ENCODE data around the gene ITSN1. TPM values are rescaled to one million over a fixed set of nuclear protein-coding genes. Genes with fewer than 3 reads are reported as not detected.

The ITSN1 gene
- total and polyA plus RNA-seq, 2 of the 13 experiments (the other 11 are each of a cell fraction or from before 2014, with no cell fraction given) = 26.1 to 33.8 TPM

- Histone ChIP-seq H3K4me2 (ENCODE audit: low read depth, low read length) (no peak overlapping the region), H3K9me3 (ENCODE audit: low read length) (no peaks in the 10 kb centered on the region), H2AFZ (ENCODE audit: low read length) (no peak overlapping the region), H3K27me3 (ENCODE audit: control insufficient read depth in 1 of 2, insufficient read depth in 2 of 2, low read length in 2 of 2) (no peaks in the 10 kb centered on the region; a peak in 1 of 5 replicates), H4K20me1 (ENCODE audit: insufficient read depth, low read length) (no peaks in the 10 kb centered on the region), H3K79me2 (ENCODE audit: insufficient read depth, low read length) (peaks cover 27% of the 10 kb centered on the region), H3K4me1 (ENCODE audit: insufficient read depth, low read length) (peaks cover 15% of the 10 kb centered on the region), H3K27ac (ENCODE audit: extremely low read length, insufficient read depth, low read length) (no peak overlapping the region), H3K4me3 (replicated peaks in 1 of 3; ENCODE audit: insufficient read depth in 1 of 3, low read depth in 2 of 3, low read length in 3 of 3) (no peak overlapping the region), H3K36me3 (replicated peaks in 1 of 2; ENCODE audit: control insufficient read depth in 1 of 2, insufficient read depth in 2 of 2, low read length in 2 of 2) (no peaks in the 10 kb centered on the region), H3K9ac (ENCODE audit: insufficient read depth, low read depth, low read length) (no peak overlapping the region)
- no peak for TF ChIP-seq U2AF1 (optimal IDR thresholded peaks at IDR 0.05; ENCODE audit: low read depth, low read length)
- no peak for TF ChIP-seq ZNF607 (CRISPR knock-in tag; IDR thresholded peaks at IDR 0.05; ENCODE audit: borderline replicate concordance)
- TF ChIP-seq ZNF598 (CRISPR knock-in tag; IDR thresholded peaks at IDR 0.05; ENCODE audit: borderline replicate concordance) = no peak
- BruUV-seq (replicated peaks) = no TSS peak
- FAIRE-seq = no peak
- CTCF ChIA-PET (ENCODE audit: low intra/inter-chr PET ratio, low total read pairs) = no interaction called here
- POLR2A ChIA-PET = interaction anchor here (0.6 kb wide), 1 partner anchor 57 kb away, joined by 3 read pairs; no protein-coding TSS in a partner anchor
- DNase-seq (ENCODE audit: low spot score) = no peak
- no peak for ATAC-seq
- in situ Hi-C loops (cut with HindIII; ENCODE audit: extremely low pct_ligation_motif_present, low pct_unique_long_range_greater_than_20kb) = no loop called here
- intact Hi-C loops (cut with micrococcal nuclease; ENCODE audit: unreplicated experiment) = no loop called here
- 87% methylated on average over 6 of the region's 6 CpGs for WGBS (ENCODE audit: low lambda C conversion rate)
Measured at GRCh38 chr21:33670076-33670978, 28.0 kb downstream of the ITSN1 start.

DNA sequence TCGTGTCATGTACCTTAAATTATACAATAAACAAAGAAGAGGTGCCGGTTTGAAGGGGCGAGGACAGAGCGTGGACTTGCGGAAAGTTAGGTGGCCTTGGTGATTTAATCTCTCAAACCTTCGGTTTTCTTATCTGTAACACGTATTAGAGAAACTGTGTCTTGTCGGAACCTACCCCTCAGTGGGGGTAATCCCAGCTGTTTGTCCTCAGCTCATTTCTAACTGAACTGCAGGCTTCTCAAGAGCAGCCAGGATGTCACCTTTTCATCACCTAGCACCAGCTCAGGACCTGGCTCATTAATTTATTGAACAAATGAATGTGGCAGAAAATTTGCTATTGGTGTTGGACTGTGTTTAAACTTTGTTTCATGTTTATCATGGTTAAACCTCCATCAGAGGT, 31.2 kb downstream of the ITSN1 start:
- WGBS (ENCODE audit: low lambda C conversion rate) = 90% methylated on average over 8 of the region's 8 CpGs
- no peak for FAIRE-seq
- CTCF ChIA-PET (ENCODE audit: low intra/inter-chr PET ratio, low total read pairs) = no interaction called here
- Histone ChIP-seq H4K20me1 (ENCODE audit: insufficient read depth, low read length) (no peaks in the 10 kb centered on the region), H3K9ac (ENCODE audit: insufficient read depth, low read depth, low read length) (no peak overlapping the region), H3K4me2 (ENCODE audit: low read depth, low read length) (no peak overlapping the region), H3K9me3 (ENCODE audit: low read length) (no peaks in the 10 kb centered on the region), H3K79me2 (ENCODE audit: insufficient read depth, low read length) (peaks cover 20% of the 10 kb centered on the region), H3K4me1 (ENCODE audit: insufficient read depth, low read length) (peaks cover 4% of the 10 kb centered on the region), H2AFZ (ENCODE audit: low read length) (no peak overlapping the region), H3K4me3 (replicated peaks in 1 of 3; ENCODE audit: insufficient read depth in 1 of 3, low read depth in 2 of 3, low read length in 3 of 3) (no peak overlapping the region), H3K27me3 (ENCODE audit: control insufficient read depth in 1 of 2, insufficient read depth in 2 of 2, low read length in 2 of 2) (no peaks in the 10 kb centered on the region; a peak in 1 of 5 replicates), H3K27ac (ENCODE audit: extremely low read length, insufficient read depth, low read length) (no peak overlapping the region), H3K36me3 (replicated peaks in 1 of 2; ENCODE audit: control insufficient read depth in 1 of 2, insufficient read depth in 2 of 2, low read length in 2 of 2) (no peaks in the 10 kb centered on the region)
- DNase-seq (ENCODE audit: low spot score) = no peak
- TF ChIP-seq PLRG1 (conservative IDR thresholded peaks at IDR 0.05) = no peak
- TF ChIP-seq ISX (CRISPR knock-in tag; conservative IDR thresholded peaks at IDR 0.05) = no peak
- TF ChIP-seq MAFK (conservative IDR thresholded peaks at IDR 0.05 in 1 of 2, IDR thresholded peaks at IDR 0.05 in 1 of 2; ENCODE audit: low read length in 2 of 2) = no peak
- TF ChIP-seq ZNF503 (CRISPR knock-in tag; IDR thresholded peaks at IDR 0.05) = no peak
- TF ChIP-seq, protein P1, sequence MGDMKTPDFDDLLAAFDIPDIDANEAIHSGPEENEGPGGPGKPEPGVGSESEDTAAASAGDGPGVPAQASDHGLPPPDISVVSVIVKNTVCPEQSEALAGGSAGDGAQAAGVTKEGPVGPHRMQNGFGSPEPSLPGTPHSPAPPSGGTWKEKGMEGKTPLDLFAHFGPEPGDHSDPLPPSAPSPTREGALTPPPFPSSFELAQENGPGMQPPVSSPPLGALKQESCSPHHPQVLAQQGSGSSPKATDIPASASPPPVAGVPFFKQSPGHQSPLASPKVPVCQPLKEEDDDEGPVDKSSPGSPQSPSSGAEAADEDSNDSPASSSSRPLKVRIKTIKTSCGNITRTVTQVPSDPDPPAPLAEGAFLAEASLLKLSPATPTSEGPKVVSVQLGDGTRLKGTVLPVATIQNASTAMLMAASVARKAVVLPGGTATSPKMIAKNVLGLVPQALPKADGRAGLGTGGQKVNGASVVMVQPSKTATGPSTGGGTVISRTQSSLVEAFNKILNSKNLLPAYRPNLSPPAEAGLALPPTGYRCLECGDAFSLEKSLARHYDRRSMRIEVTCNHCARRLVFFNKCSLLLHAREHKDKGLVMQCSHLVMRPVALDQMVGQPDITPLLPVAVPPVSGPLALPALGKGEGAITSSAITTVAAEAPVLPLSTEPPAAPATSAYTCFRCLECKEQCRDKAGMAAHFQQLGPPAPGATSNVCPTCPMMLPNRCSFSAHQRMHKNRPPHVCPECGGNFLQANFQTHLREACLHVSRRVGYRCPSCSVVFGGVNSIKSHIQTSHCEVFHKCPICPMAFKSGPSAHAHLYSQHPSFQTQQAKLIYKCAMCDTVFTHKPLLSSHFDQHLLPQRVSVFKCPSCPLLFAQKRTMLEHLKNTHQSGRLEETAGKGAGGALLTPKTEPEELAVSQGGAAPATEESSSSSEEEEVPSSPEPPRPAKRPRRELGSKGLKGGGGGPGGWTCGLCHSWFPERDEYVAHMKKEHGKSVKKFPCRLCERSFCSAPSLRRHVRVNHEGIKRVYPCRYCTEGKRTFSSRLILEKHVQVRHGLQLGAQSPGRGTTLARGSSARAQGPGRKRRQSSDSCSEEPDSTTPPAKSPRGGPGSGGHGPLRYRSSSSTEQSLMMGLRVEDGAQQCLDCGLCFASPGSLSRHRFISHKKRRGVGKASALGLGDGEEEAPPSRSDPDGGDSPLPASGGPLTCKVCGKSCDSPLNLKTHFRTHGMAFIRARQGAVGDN (CRISPR knock-in tag; IDR thresholded peaks at IDR 0.05) = no peak
- TF ChIP-seq NFKB2 (CRISPR knock-in tag; IDR thresholded peaks at IDR 0.05; ENCODE audit: borderline replicate concordance) = no peak
- TF ChIP-seq ZNF225 (CRISPR knock-in tag; IDR thresholded peaks at IDR 0.05) = no peak
- no peak for TF ChIP-seq FOXM1 (CRISPR knock-in tag; IDR thresholded peaks at IDR 0.05)
- intact Hi-C loops (cut with micrococcal nuclease; ENCODE audit: unreplicated experiment) (no loop called here), in situ Hi-C loops (cut with HindIII; ENCODE audit: extremely low pct_ligation_motif_present, low pct_unique_long_range_greater_than_20kb) (no loop called here)
- POLR2A ChIA-PET = no interaction called here
- ATAC-seq = no peak
- BruUV-seq (replicated peaks) = no TSS peak
